Measurements from ENCODE around the gene PTPRC. TPM values are rescaled to one million over a fixed set of nuclear protein-coding genes. Genes with fewer than 3 reads are reported as not detected.

The PTPRC gene
- total RNA-seq, 2 donors from 2014 or later: 11.2 to 18.7 TPM

DNA sequence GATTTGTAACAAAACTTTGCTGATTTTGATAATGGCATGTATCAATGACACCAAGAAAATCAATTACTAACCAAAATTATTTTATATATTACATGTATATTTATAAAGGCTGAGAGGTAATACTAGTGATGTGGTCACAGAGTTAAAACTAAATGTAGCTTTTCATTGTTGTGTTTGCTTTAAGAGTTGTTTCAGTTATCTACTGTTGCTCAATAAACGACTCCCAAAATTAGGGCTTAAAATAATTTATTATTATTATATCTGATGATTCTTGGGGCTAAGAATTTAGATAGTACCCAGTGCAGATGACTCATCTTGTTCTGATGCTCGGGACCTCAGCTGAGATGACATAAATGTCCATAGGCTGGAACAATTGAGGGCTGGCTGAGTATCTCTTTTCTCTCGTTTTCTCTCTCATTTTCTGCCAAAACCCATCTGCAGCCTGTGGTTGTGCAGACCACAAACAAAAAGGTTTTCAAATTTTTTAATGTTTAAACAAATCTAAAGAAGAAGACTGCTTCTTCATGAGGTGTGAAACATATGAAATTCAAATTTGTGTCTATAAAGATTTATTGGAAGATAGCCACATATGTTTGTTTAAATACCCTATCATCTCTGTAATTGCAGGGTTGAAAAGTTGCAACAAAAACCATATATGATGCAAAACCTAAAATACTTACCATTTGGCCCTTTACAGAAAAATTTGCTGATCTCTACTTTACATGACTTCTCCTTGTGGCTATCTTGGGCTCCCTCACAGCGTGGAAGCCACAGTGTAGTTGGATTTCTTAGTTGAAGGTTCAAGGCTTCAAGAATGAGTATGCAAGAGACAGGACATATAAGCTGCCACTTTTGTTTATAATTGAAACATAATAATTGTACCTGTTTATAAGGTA lies 14.8 kb upstream of the PTPRC start:
- intact Hi-C loops (cut with DNase I): no loop called here
- H3K27me3 ChIP-seq: no peaks in the 10 kb centered on the region
- H3K4me1 ChIP-seq: no peaks in the 10 kb centered on the region
- no peak for DNase-seq
- H3K9me3 ChIP-seq: no peaks in the 10 kb centered on the region
- TF ChIP-seq CTCF (IDR thresholded peaks at IDR 0.05): no peak
- no peak overlapping the region for H3K9ac ChIP-seq (ENCODE audit: low read depth in 2 of 2, low read length in 2 of 2)
- H3K36me3 ChIP-seq: no peaks in the 10 kb centered on the region
- no peak overlapping the region for H3K27ac ChIP-seq
- H3K4me3 ChIP-seq: no peak overlapping the region

DNA sequence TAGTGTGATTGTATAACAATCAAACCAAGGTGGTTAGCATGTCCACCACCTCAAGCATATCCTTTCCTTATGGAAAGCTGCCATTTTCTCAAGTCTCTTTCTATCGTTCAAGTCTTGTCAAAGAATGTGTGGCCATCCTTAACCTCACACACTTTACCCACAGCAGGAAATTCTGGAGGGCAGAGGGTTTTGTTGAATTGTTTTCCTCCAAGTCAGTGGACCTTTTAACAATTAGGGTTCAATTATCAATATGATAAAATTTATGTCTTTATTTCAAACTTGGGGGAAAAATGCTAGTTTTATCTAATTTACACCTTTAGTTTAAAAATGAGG lies 14.2 kb upstream of the PTPRC start:
- Histone ChIP-seq H3K9me3 (no peaks in the 10 kb centered on the region), H3K27ac (no peak overlapping the region), H3K36me3 (no peaks in the 10 kb centered on the region), H3K4me1 (no peaks in the 10 kb centered on the region), H3K4me3 (no peak overlapping the region), H3K9ac (ENCODE audit: low read depth in 2 of 2, low read length in 2 of 2) (no peak overlapping the region), H3K27me3 (no peaks in the 10 kb centered on the region)
- TF ChIP-seq CTCF (IDR thresholded peaks at IDR 0.05): no peak
- DNase-seq: no peak
- intact Hi-C loops (cut with DNase I): no loop called here

DNA sequence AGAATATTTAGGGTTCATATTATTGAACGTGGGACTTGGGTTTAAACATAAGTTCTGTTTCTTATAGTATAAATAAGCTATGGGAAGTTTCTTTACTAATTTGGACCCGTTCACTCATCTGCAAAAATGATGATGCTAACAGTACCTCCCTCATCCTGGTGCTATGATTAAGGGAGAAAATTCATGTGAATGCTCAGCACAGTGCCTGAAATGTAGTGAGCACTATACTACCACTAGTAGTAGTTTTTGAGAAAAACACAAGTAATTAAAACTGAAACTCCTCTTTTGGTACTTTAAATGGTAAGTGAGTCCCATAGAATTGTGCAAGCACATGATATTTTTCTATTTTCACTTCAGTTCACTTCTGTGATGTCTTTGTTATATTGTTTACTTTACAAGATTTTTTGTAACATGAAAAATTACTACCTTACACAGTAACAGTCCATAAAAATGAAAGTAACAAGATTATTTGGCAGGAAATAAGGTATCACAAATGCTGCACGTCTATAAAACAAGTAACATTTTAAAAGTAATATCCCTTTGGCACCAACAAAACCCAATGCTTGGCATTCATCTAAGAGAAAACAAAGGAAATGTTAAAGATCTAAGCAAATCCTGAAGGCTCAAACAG lies 11.3 kb upstream of the PTPRC start:
- H3K27ac ChIP-seq: no peak overlapping the region
- intact Hi-C loops (cut with DNase I): no loop called here

DNA sequence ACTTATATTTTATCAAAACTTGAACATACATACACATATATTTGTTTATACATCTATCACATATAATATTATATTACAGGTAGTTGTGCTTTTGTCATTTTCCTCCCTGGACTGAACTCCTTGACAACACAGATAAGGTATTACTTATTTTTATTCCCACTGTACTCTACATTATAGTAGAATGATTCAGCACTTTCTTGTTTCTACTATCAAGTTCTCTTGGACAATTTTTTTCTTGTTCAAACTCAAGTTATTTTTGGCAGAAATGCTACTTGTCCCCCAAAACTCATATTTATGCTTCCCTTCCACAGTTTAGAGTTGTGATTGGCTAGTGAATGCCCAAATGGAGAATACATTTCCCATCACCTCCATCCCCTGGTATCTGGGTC lies 10.8 kb upstream of the PTPRC start:
- TF ChIP-seq CTCF (IDR thresholded peaks at IDR 0.05): no peak
- intact Hi-C loops (cut with DNase I): no loop called here
- no peak overlapping the region for H3K27ac ChIP-seq

More for the DNA sequence above, 11.3 kb upstream of the PTPRC start:
- TF ChIP-seq CTCF (IDR thresholded peaks at IDR 0.05): no peak
- H3K9me3 ChIP-seq: no peaks in the 10 kb centered on the region
- H3K36me3 ChIP-seq: no peaks in the 10 kb centered on the region
- H3K27me3 ChIP-seq: no peaks in the 10 kb centered on the region
- H3K9ac ChIP-seq (ENCODE audit: low read depth in 2 of 2, low read length in 2 of 2): no peak overlapping the region
- DNase-seq: no peak
- H3K4me1 ChIP-seq: no peaks in the 10 kb centered on the region
- H3K4me3 ChIP-seq: no peak overlapping the region

GRCh38 chr1:198629610-198630009 lies 9.2 kb upstream of the PTPRC start:
- Histone ChIP-seq H3K4me3 (no peak overlapping the region), H3K27ac (no peak overlapping the region), H3K36me3 (no peaks in the 10 kb centered on the region), H3K4me1 (no peaks in the 10 kb centered on the region), H3K9me3 (no peaks in the 10 kb centered on the region), H3K27me3 (no peaks in the 10 kb centered on the region), H3K9ac (ENCODE audit: low read depth in 2 of 2, low read length in 2 of 2) (no peak overlapping the region)
- intact Hi-C loops (cut with DNase I): no loop called here
- no peak for TF ChIP-seq CTCF (IDR thresholded peaks at IDR 0.05)
- DNase-seq: no peak

More for the DNA sequence above, 10.8 kb upstream of the PTPRC start:
- Histone ChIP-seq H3K4me3 (no peak overlapping the region), H3K9ac (ENCODE audit: low read depth in 2 of 2, low read length in 2 of 2) (no peak overlapping the region), H3K4me1 (no peaks in the 10 kb centered on the region), H3K27me3 (no peaks in the 10 kb centered on the region), H3K36me3 (no peaks in the 10 kb centered on the region), H3K9me3 (no peaks in the 10 kb centered on the region)
- no peak for DNase-seq

Data from colonic mucosa (tissue), 4 donors.